HL-60 (cell line): ENCODE results near the gene RTL9.

Experiments
- CTCF ChIP-seq: IDR thresholded peaks from one replicate; pipeline ENCODE4 v1.5.1; 2011; ENCODE audit warnings: low read length, control low read depth, inconsistent platforms; ENCODE audit not compliant: insufficient read depth
- POLR2AphosphoS5 ChIP-seq: IDR thresholded peaks from 2 replicates; pipeline ENCODE4 v1.6.1; 2012; ENCODE audit warnings: low read depth
- REST ChIP-seq: IDR thresholded peaks from 2 replicates; pipeline ENCODE4 v1.6.1; 2012; ENCODE audit warnings: low read depth; ENCODE audit not compliant: insufficient replicate concordance

DNA sequence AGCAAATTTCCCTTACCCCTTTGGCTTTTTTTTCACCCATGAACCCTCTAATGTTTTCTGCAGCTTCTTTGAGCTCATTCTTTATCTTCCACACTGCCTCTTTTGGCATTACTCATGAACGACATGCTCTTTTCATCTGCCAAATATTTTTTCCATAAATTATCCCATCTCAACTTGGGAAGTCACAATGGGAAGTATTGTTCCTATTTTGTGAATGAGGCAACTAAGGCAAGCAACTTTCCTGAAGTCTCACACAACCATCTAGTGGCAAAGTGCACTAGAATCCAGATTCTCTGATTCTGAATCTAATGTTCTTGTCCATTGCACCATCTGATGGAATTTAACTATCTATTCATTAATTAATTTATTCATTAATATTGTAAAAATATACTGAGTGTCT is 625 bp downstream of the RTL9 start:
- TF ChIP-seq CTCF (no peak), POLR2AphosphoS5 (no peak), REST (no peak)
